ENCODE data around the gene PTPRG. TPM values are rescaled to one million over a fixed set of nuclear protein-coding genes. Genes with fewer than 3 reads are reported as not detected.
"Not testable (repeated sequence)": the region's sequence is repeated elsewhere in the genome, so short reads cannot be mapped to it uniquely, and the experiment has no call there.

Gene PTPRG
- total RNA-seq, 6 experiments from 2014 or later, result 11.7 to 27.8 (median 14.7) TPM

DNA sequence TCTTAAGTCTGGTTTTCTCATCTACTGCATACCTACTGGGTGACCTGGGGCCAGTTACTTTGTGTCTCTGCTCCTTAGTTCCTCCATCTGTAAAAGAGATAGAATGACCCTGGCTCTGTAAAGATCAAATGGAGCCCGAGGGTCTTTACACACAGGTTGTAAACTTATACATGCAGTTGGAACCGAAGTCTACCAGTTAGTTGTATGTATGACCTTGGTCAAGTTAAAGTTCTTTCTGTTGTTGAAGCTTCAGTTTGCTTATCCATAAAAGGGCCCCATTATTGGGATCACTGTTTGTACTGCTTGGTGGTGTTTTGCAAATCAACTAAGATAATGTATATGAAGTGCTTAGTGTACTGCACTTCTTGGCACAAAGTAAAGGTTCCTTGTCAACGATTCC is 186.9 kb downstream of the PTPRG start:
- Histone ChIP-seq H3K9me3 (no peaks in the 10 kb centered on the region), H3K4me3 (no peak overlapping the region), H3K36me3 (no peaks in the 10 kb centered on the region), H3K27ac (no peak overlapping the region), H3K4me1 (peaks cover 0 to 10% (median 0%) of the 10 kb centered on the region in 4 donors), H3K27me3 (no peaks in the 10 kb centered on the region)
- no peak for ATAC-seq
- no peak for TF ChIP-seq POLR2A (IDR thresholded peaks at IDR 0.05)
- TF ChIP-seq, protein P1, sequence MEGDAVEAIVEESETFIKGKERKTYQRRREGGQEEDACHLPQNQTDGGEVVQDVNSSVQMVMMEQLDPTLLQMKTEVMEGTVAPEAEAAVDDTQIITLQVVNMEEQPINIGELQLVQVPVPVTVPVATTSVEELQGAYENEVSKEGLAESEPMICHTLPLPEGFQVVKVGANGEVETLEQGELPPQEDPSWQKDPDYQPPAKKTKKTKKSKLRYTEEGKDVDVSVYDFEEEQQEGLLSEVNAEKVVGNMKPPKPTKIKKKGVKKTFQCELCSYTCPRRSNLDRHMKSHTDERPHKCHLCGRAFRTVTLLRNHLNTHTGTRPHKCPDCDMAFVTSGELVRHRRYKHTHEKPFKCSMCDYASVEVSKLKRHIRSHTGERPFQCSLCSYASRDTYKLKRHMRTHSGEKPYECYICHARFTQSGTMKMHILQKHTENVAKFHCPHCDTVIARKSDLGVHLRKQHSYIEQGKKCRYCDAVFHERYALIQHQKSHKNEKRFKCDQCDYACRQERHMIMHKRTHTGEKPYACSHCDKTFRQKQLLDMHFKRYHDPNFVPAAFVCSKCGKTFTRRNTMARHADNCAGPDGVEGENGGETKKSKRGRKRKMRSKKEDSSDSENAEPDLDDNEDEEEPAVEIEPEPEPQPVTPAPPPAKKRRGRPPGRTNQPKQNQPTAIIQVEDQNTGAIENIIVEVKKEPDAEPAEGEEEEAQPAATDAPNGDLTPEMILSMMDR (IDR thresholded peaks at IDR 0.05), result no peak
- intact Hi-C loops (cut with DNase I), result no loop called here
- WGBS (ENCODE audit: insufficient coverage, low coverage, low lambda C conversion rate, missing lambda C conversion rate), result 100% methylated on average over 1 of the region's 3 CpGs
- no peak for DNase-seq

DNA sequence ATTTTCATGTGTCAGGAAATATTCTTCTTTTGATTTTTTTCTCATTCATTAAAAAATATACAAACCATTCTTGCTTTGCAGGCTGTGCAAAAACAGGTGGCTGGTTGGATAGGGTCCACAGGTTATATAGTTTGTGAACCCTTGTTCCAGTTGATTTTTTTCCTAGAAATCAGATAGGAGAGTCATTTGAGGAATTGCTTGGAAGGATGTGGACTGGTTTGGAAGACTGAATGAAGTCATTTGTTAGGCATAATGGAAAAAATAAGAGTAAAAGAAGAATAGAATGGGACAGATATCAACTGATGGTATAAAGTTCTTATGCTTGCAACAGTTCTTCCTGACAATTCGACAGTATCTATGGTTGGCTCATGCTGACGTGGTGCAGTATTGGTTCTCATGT is 189.4 kb downstream of the PTPRG start:
- TF ChIP-seq POLR2A (IDR thresholded peaks at IDR 0.05), result no peak
- TF ChIP-seq, protein P1 (IDR thresholded peaks at IDR 0.05), result no peak
- no peak overlapping the region for H3K4me3 ChIP-seq
- H3K36me3 ChIP-seq, result no peaks in the 10 kb centered on the region
- ATAC-seq, result no peak
- H3K27ac ChIP-seq, result no peak overlapping the region
- H3K27me3 ChIP-seq, result no peaks in the 10 kb centered on the region
- H3K4me1 ChIP-seq, result no peaks in the 10 kb centered on the region
- no peaks in the 10 kb centered on the region for H3K9me3 ChIP-seq
- intact Hi-C loops (cut with DNase I), result no loop called here
- WGBS (ENCODE audit: insufficient coverage, low coverage, low lambda C conversion rate, missing lambda C conversion rate), result 83% methylated on average over 2 of the region's 2 CpGs
- DNase-seq, result no peak

DNA sequence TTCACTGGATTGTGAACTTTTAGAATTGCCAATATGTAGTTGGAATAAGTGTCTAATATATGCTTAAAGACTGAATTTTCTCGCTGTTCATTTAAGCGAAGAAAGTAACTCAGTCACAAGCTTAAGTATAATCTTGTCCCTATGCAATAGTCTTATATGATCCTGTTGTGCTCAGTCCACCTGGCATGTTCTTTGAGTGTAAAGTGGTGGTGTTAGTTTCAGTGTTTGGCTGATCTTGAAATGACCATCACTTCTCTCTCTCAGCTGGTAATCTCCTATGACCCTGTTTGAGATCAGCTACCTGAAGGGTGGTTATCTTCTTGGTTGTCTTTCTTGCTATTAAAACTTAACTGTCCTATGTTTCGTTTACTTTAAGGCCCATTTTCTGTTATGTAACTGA is 197.5 kb downstream of the PTPRG start:
- Histone ChIP-seq H3K4me3 (no peak overlapping the region), H3K27me3 (no peaks in the 10 kb centered on the region), H3K36me3 (no peaks in the 10 kb centered on the region), H3K4me1 (peaks cover 0 to 6% (median 2%) of the 10 kb centered on the region in 4 donors), H3K9me3 (no peaks in the 10 kb centered on the region), H3K27ac (no peak overlapping the region)
- WGBS (ENCODE audit: insufficient coverage, low coverage, low lambda C conversion rate, missing lambda C conversion rate), result 100% methylated on average over 3 of the region's 3 CpGs
- intact Hi-C loops (cut with DNase I), result no loop called here
- DNase-seq, result no peak
- TF ChIP-seq, protein P1 (IDR thresholded peaks at IDR 0.05), result no peak
- no peak for TF ChIP-seq POLR2A (IDR thresholded peaks at IDR 0.05)
- no peak for ATAC-seq

DNA sequence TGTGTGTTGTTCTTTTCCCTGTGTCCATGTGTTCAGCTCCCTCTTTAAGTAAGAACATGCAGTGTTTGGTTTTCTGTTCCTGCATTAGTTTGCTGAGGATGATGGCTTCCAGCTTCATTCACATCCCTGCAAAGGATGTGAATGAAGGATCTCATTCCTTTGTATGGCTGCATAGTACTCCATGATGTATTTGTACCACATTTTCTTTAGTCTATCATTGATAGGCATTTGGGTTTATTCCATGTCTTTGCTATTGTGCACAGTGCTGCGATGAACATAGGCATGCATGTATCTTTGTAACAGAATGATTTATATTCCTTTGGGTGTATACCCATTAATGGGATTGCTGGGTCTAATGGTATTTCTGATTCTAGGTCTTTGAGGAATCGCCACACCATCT is 199.4 kb downstream of the PTPRG start:
- H3K9me3 ChIP-seq; intact Hi-C loops (cut with DNase I); H3K4me3 ChIP-seq; H3K4me1 ChIP-seq; H3K27me3 ChIP-seq; ATAC-seq; H3K27ac ChIP-seq; DNase-seq; H3K36me3 ChIP-seq: not testable (repeated sequence)
- WGBS (ENCODE audit: insufficient coverage, low coverage, low lambda C conversion rate, missing lambda C conversion rate), result 96% methylated on average over 2 of the region's 2 CpGs

DNA sequence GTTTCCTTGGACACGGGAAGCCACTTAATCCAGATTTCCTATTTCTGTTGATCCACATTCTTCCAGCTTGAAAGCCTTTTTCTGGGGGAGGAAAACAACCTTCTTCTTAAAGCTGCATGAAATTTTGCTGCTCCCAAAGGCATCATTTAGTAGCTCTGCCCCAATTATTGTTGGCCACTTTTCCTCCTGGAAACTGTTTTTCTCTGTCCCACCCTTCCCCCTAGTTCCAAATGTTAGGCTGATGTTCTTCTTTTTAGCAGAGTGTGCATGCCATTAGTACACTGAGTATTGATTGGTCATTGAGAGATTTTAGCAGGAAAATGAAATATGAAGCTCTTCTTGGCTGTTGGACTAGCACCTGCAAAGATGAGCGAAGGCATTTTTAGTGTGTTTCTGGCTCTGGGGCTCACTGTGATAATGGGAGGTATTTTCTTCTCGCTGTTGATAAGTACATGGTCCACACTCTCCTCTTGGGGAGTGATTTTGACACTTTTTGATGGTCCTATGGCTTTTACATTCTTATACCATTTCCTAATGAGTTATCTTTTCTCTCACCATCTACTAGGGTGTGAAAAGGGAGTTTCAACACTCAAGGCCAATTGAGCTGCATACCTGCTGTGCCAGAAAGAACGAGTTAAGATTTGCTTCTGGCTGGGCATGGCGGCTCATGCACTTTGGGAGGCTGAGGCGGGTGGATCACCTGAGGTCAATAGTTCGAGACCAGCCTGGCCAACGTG is 200.5 kb downstream of the PTPRG start:
- no peak for DNase-seq
- H3K27ac ChIP-seq, result no peak overlapping the region
- intact Hi-C loops (cut with DNase I), result no loop called here
- TF ChIP-seq POLR2A (IDR thresholded peaks at IDR 0.05), result no peak
- TF ChIP-seq, protein P1 (IDR thresholded peaks at IDR 0.05), result no peak
- H3K36me3 ChIP-seq, result no peaks in the 10 kb centered on the region
- no peak for ATAC-seq
- H3K4me3 ChIP-seq, result no peak overlapping the region
- no peaks in the 10 kb centered on the region for H3K9me3 ChIP-seq
- peaks cover 0 to 6% (median 2%) of the 10 kb centered on the region in 4 donors for H3K4me1 ChIP-seq
- 86% methylated on average over 8 of the region's 8 CpGs for WGBS (ENCODE audit: insufficient coverage, low coverage, low lambda C conversion rate, missing lambda C conversion rate)
- H3K27me3 ChIP-seq, result no peaks in the 10 kb centered on the region

Data from right lobe of liver (tissue), 6 donors.